Adrenal gland (tissue), 5 donors: ENCODE measurements around the gene CUTC.
A peak's percentile ranks its signal among the peaks of the same experiment; 100 is the strongest.

Experiments
- POLR2A ChIP-seq, 2 donors: fragments of 450-650 bp; IDR thresholded peaks; one replicate each; pipeline ENCODE4 v1.6.1; 2017; ENCODE audit warnings: antibody characterized with exemption in 2 of 2, mild to moderate bottlenecking in 2 of 2, moderate library complexity in 1 of 2
- TF ChIP-seq, protein P1 (sequence below), 6 experiments: fragments of 450-650 bp in 4 of 6; fragments of 200-600 bp in 2 of 6; sonication (generic) in 1 of 6; IDR thresholded peaks; 1 replicate in 5 of 6; 2 replicates in 1 of 6; pipeline versions ENCODE4 v1.5.1 to v1.8.0; 2016 to 2021; ENCODE audit warnings: antibody characterized with exemption in 6 of 6, mild to moderate bottlenecking in 2 of 6, moderate library complexity in 1 of 6
- donor health status: DM: no; HTN: no; CAD: no.

DNA sequence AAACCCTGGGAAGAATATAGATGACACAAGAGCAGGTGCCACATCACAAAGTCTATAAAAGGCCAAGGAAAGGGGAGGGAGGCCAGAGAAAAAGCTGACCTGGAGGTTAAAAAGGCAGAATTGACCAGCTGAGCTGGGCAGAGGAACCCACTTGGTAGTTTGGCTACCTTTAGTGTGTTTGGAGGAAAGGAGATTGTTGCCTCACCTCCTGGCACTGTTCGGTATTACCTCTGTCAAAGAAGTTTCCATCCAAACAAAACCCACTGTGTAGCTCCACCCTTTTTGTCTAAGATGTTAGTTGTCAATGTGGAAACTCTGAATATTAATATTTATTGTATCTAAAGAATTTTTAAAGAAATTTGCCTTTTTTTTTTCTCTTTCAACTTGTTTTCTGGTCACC lies 49.3 kb upstream of the CUTC start:
- TF ChIP-seq, protein P1, sequence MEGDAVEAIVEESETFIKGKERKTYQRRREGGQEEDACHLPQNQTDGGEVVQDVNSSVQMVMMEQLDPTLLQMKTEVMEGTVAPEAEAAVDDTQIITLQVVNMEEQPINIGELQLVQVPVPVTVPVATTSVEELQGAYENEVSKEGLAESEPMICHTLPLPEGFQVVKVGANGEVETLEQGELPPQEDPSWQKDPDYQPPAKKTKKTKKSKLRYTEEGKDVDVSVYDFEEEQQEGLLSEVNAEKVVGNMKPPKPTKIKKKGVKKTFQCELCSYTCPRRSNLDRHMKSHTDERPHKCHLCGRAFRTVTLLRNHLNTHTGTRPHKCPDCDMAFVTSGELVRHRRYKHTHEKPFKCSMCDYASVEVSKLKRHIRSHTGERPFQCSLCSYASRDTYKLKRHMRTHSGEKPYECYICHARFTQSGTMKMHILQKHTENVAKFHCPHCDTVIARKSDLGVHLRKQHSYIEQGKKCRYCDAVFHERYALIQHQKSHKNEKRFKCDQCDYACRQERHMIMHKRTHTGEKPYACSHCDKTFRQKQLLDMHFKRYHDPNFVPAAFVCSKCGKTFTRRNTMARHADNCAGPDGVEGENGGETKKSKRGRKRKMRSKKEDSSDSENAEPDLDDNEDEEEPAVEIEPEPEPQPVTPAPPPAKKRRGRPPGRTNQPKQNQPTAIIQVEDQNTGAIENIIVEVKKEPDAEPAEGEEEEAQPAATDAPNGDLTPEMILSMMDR (IDR thresholded peaks at IDR 0.05): peak in 1 of 6 experiments; percentile 8
- TF ChIP-seq POLR2A (IDR thresholded peaks at IDR 0.05): no peak
